ENCODE data around the gene C1orf141.

DNA sequence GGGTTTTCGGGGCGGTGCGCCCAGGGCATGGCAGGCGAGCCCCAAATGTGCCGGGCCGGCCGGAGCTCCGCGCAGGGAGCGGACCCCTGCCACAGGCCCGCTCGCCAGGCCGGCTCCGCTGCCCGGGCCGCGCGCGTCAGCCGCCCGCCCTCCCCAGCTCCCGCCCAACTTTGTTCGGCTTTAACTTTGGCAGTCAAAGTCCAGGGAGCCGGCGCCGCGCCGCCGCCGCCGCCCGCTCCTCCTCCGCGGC lies 81.3 kb downstream of the C1orf141 start:
- no peak for TF ChIP-seq FOXM1 (IDR thresholded peaks at IDR 0.05; ENCODE audit: borderline replicate concordance)
- no peak for TF ChIP-seq ELF4 (IDR thresholded peaks at IDR 0.05)
- no peak for TF ChIP-seq HDGF (IDR thresholded peaks at IDR 0.05; ENCODE audit: borderline replicate concordance)
- TF ChIP-seq CTBP1 (IDR thresholded peaks at IDR 0.05; ENCODE audit: borderline replicate concordance) = no peak
- no peak for TF ChIP-seq BHLHE40 (IDR thresholded peaks at IDR 0.05; ENCODE audit: borderline replicate concordance)
- TF ChIP-seq LEF1 (IDR thresholded peaks at IDR 0.05; ENCODE audit: borderline replicate concordance) = no peak
- TF ChIP-seq ZNF384 (IDR thresholded peaks at IDR 0.05) = no peak
- TF ChIP-seq SP1 (IDR thresholded peaks at IDR 0.05) = no peak
- TF ChIP-seq FOXA1 (IDR thresholded peaks at IDR 0.05) = no peak
- no peak for TF ChIP-seq ARNT (IDR thresholded peaks at IDR 0.05)
- no peak for TF ChIP-seq NFRKB (IDR thresholded peaks at IDR 0.05)
- no peak for TF ChIP-seq SUZ12 (IDR thresholded peaks at IDR 0.05)
- no peak for TF ChIP-seq FOXK2 (IDR thresholded peaks at IDR 0.05)
- TF ChIP-seq, protein P1, sequence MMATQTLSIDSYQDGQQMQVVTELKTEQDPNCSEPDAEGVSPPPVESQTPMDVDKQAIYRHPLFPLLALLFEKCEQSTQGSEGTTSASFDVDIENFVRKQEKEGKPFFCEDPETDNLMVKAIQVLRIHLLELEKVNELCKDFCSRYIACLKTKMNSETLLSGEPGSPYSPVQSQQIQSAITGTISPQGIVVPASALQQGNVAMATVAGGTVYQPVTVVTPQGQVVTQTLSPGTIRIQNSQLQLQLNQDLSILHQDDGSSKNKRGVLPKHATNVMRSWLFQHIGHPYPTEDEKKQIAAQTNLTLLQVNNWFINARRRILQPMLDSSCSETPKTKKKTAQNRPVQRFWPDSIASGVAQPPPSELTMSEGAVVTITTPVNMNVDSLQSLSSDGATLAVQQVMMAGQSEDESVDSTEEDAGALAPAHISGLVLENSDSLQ (IDR thresholded peaks at IDR 0.05) = no peak
